NCI-H1417 (cell line): ENCODE data around the gene CLTCL1.

ENCODE experiments used
- DNase-seq, 3 experiments: peaks; one replicate each; lab custom pipeline; 2025; lab: John Stamatoyannopoulos, UW

CLTCL1 gene

GRCh38 chr22:19150482-19151328 lies 140.8 kb downstream of the CLTCL1 start:
- no peak for DNase-seq

- DNase-seq = no peak
Observed at GRCh38 chr22:19149991-19150390, 141.5 kb downstream of the CLTCL1 start, which contains the start of gene GSC2. GSC2 (minus strand) TSS chr22:19150292; CDS start chr22:19150283, 9 bp downstream.

GRCh38 chr22:19149047-19149883 lies 142.3 kb downstream of the CLTCL1 start:
- DNase-seq = peak in 2 of 3 experiments; percentile 23 to 26

DNA sequence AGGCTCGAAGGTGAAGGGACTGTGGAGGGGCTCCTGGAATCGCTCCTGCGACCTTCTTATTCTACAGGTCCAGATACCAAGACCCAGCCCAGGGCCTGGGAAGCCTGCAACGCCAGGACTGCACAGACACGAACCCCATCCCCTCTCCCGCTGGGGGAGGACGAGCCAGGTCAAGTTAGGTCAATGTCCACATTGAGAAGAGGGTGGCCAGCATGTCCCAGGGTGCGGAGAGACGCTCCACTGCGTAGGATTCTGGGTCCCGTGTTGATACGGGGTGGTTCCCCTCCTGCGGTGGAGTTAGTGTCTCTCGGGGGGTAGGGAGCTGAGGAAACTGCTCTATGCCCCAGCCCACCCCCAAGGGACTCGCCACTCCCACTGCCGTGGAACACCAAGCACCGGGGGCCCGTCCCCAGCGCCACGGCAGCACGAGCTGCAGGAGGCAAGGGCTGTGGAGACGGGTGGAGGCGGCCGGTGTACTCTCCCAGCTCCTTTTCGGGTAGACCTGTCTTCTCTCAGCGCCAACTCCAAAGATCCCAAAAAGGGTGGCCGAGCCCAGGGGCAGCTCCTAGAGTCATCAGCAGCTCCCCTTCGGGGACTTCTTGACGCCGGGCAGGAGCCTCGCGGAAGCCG lies 143.0 kb downstream of the CLTCL1 start:
- no peak for DNase-seq

- DNase-seq = no peak
Observed at GRCh38 chr22:19147195-19147780, 144.2 kb downstream of the CLTCL1 start.

DNA sequence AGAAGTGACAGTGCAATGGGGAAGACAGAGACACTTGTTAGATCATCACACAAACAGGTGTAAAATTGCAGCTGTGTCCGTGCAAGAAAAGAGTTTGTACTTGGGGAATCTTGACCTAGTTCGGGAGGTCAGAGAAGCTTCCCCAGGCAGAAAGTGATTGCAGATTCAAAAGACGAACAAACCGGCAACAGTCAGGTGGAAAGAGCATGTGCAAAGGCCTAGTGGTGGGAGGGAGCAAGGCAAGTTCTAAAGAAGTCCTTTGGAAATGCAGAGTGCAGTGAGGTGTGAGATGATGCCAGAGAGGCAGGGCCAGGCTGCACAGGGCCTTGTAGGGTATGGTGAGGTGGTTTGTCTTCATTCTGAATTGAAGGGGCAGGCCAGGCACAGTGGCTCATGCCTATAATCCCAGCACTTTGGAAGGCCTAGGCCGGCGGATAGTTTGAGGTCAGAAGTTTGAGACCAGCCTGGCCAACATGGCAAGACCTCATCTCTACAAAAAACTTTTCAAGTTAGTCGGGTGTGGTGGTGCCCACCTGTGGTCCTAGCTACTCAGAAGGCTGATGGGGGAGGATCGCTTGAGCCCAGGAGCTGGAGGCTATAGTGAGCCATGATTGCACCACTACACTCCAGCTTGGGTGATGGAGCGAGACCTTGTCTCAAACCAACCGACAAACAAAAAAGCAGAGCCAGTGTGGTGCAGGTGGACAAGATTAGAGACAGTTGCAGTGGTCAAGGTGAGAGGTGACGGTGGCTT lies 145.1 kb downstream of the CLTCL1 start:
- DNase-seq = no peak

GRCh38 chr22:19143967-19144400 lies 147.5 kb downstream of the CLTCL1 start:
- DNase-seq = peak in 1 of 3 experiments; percentile 26

GRCh38 chr22:19143212-19143611 lies 148.3 kb downstream of the CLTCL1 start:
- no peak for DNase-seq

DNA sequence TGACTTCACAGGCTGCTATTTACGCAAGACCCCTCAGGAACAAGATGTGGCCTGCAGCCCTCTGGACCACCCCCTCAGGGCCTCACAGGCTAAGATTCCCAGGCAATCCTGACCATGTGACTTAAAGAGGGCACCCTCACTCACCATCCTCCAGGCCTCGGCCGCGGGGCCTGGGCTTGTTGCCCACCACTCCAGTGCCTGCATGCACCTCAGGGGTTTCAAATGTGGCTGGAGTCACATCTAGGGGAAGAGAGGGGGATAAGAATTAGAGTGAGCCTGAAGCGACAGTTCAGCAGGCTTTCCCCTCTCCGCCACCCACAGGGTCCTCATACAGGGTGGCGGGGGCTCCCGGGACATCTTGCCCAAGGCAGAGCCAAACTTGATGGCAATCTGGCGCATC lies 149.1 kb downstream of the CLTCL1 start:
- no peak for DNase-seq

DNA sequence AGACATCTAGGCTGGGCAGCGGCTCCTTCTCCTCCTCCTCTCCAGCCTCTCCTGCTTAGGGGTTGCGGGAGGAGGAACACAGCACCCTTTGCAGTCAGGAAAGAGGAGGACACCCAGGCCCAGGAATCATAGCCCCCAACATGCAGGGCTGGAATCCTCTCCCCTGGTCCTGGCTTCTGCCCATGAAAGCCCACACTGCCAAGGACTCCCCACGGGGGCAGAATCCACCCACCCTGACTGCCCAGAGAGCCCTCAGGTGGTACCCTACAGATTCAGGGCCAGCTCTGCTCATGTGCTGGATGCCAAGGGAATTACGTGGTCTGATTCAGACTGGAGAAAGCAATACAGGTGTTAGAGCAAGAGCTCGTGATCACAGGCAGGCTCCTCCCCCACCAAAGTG lies 151.5 kb downstream of the CLTCL1 start:
- no peak for DNase-seq

DNA sequence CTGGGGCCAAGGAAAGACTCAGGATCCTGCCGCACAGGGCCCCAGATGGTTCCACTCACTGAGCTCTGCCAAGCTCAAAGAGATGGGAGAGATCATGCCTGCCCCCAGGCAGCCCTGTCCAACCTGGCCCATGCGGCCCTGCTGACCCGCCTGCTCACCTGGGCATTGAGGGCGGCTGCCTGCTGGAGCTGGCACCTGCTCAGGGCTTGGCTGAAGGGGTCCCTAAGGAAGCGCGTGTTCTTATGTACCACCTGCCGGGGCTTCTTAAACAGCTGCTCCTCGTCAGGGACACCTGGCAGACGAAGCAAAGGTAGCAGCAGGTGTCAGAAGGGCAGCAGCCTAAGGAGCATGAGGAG lies 152.5 kb downstream of the CLTCL1 start:
- no peak for DNase-seq

- no peak for DNase-seq
Observed at GRCh38 chr22:19138217-19139000, 153.1 kb downstream of the CLTCL1 start.

GRCh38 chr22:19137384-19138216 lies 153.9 kb downstream of the CLTCL1 start:
- DNase-seq = no peak

GRCh38 chr22:19136915-19137314 lies 154.6 kb downstream of the CLTCL1 start:
- DNase-seq = no peak

GRCh38 chr22:19134874-19135273 lies 156.6 kb downstream of the CLTCL1 start:
- DNase-seq = no peak

DNA sequence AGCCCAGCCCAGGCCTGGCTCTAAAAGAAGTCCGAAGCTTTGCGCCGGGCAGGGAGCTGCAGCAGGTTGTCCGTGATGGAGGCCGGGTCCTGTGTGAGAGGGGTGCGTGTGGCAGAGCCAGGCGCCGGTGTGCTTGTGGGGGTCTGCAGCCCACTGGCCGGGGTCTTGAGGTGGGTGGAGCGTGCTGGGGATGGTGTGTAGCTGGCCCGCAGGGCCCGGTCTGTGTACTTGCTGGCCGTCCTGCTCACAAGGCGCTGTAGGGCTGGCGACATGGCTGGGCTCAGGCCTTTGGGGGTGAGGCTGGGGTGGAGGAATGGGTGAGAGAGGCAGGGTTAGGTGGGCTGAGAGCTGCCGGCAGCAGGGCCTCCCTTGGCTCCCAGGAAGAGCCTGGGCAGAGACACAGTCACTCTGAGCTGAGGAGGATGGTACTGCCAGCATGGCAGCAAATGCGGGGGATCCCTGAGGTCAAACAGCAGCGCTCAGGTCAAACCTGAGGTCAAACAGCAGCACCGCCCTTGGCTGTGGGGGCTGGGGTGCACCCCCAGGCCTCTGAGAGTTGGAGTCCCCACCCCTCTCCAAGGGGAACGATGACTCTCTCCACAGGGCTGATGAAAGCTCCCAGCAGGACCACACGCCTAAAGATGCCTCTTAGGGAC lies 157.2 kb downstream of the CLTCL1 start:
- no peak for DNase-seq

DNA sequence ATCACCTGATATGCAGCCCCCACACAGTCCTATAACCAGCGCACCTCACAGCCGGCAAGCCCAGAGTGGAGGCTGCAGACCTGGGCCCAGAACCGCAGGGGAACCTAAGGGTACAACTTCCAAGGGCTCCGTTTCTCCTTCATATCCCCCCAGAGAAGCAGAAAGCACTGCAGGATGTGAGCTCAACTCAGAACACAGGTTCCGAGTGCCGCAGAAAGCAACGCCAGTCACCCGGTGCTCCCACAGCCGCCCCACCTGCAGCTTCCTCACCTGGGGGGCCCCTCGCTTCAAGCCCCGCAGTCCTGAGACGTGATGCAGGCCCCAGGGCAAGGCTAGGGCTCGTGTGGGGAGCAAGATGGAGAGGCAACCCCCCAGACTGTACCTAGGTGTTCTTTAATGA lies 158.0 kb downstream of the CLTCL1 start:
- DNase-seq = no peak

GRCh38 chr22:19132693-19133400 lies 158.7 kb downstream of the CLTCL1 start:
- DNase-seq = no peak
